Aortic smooth muscle cell (primary cell): Measurements from ENCODE around the gene C16orf96. TPM values are rescaled to one million over a fixed set of nuclear protein-coding genes. Genes with fewer than 3 reads are reported as not detected.

ENCODE experiments used
- total RNA-seq: library from RNA; depleted of rRNA; stranded (reverse); fragments of >200 nt; gene quantifications from 2 replicates; pipeline ENCODE4 v1.2.3, GENCODE V29; 2014

Gene C16orf96
- not detected in 2 replicates for total RNA-seq

DNA sequence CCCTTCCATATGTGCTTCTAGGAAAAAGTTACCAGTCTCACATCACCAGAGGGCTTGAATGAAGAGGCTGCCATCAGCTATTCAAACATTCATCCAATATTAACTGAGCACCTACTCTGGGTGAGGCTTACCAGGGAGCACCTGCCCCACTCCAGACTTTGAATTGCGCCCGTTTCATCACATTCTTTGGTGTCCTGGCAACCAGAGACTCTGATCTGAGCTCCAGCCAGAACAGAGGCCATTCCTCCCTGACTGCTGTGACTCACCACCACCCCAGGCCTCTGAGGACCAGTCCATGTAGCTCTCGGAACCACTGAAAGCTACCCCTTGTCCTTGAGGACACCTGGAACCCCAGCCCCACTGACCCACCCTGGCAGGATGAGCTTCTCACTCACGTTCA, at the start of gene C16orf96:
TSS of gene C16orf96 (plus strand) at position 229 of the 400 bp plus-strand sequence. CDS start at position 379, 150 bp downstream.

DNA sequence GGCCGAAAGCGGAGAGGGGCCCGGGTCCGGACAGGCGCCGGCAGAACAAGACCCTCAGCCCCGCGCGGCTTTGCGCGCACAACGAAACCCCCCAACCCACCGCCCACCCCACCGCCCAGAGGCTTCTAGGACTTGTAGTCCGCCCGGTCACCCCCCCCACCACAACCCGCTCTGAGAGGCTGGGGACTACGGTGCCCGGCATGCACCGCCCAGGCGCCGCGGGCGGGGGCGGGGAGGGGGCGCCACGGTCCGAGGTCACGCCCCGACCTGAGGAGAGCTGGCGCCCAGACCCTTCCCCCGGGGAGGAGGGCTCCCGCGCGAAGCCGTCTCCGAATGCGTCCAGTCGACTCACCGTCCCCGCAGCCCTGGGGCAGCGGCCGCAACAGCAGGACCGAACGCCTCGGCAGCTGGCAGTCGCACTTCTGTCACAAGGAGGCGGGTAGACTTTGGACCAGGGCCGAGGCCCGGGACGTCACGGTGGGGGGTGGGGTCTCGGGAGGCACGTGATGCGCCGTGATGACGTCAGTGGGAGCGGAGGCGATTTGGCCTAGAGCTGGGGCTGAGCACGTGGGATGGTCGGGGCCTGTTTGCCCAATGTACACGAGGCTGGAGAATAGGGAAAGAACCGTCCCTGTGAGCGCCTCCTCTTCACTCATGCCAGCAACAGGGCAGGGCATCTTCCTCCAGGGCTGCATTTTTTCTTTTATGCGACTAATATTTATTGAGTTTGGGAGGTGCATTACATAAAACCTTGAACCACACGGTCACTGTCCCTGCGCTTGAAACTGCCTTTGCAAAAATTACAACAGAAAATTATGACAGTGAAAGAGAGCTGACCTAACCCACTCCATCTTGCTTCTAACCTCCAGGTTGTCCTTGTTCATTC, 17.5 kb upstream of the C16orf96 start, which contains the start of gene CDIP1:
TSS of gene CDIP1 (minus strand) at position 424 of the 886 bp plus-strand sequence. CDS start 24,643 bp downstream, outside the sequence.

DNA sequence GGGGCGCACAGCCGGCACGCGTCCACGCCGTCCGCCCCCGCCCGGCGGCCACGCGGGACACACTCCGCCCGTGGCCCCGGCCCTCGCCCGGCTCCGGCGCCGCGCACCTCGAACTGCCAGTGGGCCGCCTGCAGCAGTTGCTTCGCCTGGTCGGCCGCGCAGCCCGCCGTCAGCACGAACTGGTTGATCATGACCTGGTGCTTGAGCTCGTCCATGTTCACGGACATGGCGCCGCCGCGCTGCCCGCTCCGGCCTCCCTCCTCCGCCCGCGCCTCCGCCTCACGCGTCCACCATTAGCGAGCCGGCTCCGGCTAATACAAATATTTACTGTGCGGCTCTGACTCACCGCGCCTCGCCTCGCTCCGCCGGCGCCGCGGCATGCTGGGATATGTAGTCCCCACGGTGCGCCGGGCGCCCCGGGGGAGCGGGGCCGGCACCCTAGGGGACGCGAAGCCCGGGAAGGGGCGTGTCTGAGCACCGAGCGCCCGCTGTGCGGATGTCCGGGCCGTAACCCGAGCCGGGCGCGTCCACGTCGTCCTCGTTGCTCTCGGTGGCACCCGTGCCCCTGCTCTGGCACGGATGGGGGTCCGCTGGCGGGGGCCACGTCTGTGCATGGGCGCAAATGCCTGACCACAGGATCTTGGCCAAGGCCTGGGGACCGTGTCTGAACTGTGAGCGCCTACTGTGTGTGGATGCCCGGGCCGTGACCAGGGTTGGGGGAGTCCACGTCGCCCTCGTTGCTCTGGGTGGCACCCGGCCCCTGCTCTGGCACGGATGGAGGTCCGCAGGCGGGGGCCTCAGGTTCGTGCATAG, 58.6 kb downstream of the C16orf96 start, which contains the start of gene UBALD1:
TSS of gene UBALD1 (minus strand) at position 318 of the 813 bp plus-strand sequence. CDS start at position 227, 91 bp downstream.

GRCh38 chr16:4624015-4624826, 68.1 kb downstream of the C16orf96 start, which contains the start of gene MGRN1:
Gene MGRN1, plus strand, starts transcription at chr16:4624826. Its CDS starts 135 bp downstream, at chr16:4624961.

Other genes starting within 250 kb of the C16orf96 start
- 2.6 and 4.1 TPM in 2 replicates for gene GLIS2, start 240.3 kb upstream of the C16orf96 start, total RNA-seq
- gene PAM16, start 205.0 kb upstream of the C16orf96 start, total RNA-seq, result 11.9 and 24.0 TPM in 2 replicates
- 88.0 and 101 TPM in 2 replicates for gene VASN, start 184.5 kb upstream of the C16orf96 start, total RNA-seq
- gene CORO7, start 139.7 kb upstream of the C16orf96 start, total RNA-seq, result 10.2 and 14.7 TPM in 2 replicates
- gene DNAJA3, start 130.5 kb upstream of the C16orf96 start, total RNA-seq, result 36.3 and 46.6 TPM in 2 replicates
- gene NMRAL1, start 81.7 kb upstream of the C16orf96 start, total RNA-seq, result 58.3 and 68.8 TPM in 2 replicates
- 70.1 and 71.5 TPM in 2 replicates for gene HMOX2, start 79.9 kb upstream of the C16orf96 start, total RNA-seq
- 4.4 and 5.5 TPM in 2 replicates for gene CDIP1, start 17.6 kb upstream of the C16orf96 start, total RNA-seq
- gene UBALD1, start 58.5 kb downstream of the C16orf96 start, total RNA-seq, result 3.2 TPM in 2 replicates
- gene MGRN1, start 68.5 kb downstream of the C16orf96 start, total RNA-seq, result 22.2 and 23.0 TPM in 2 replicates
- gene NUDT16L1, start 137.2 kb downstream of the C16orf96 start, total RNA-seq, result 18.9 and 24.7 TPM in 2 replicates
- 19.4 and 21.8 TPM in 2 replicates for gene ANKS3, start 177.9 kb downstream of the C16orf96 start, total RNA-seq
- 1.1 and 1.3 TPM in 2 replicates for gene DNAAF8, start 178.2 kb downstream of the C16orf96 start, total RNA-seq
- gene ZNF500, start 210.8 kb downstream of the C16orf96 start, total RNA-seq, result 4.9 TPM in 2 replicates
- not detected in 2 replicates for gene SEPTIN12, start 232.0 kb downstream of the C16orf96 start, total RNA-seq
- not detected in 2 replicates for gene SMIM22, start 239.0 kb downstream of the C16orf96 start, total RNA-seq
- gene ROGDI, start 246.3 kb downstream of the C16orf96 start, total RNA-seq, result 9.5 and 9.9 TPM in 2 replicates